IPS-15b (cell line): Measurements from ENCODE around the gene HARS2.
A peak's percentile ranks its signal among the peaks of the same experiment; 100 is the strongest.
"Not testable (repeated sequence)": the region's sequence is repeated elsewhere in the genome, so short reads cannot be mapped to it uniquely, and the experiment has no call there.

Experiments used
- H3K27me3 ChIP-seq: one replicate; pipeline ENCODE4 v1.6.1; 2013; ENCODE audit warnings: low read length; ENCODE audit not compliant: control insufficient read depth, insufficient read depth
- H3K36me3 ChIP-seq: one replicate; pipeline ENCODE4 v1.6.1; 2013; ENCODE audit warnings: low read length; ENCODE audit not compliant: control insufficient read depth, insufficient read depth
- H3K4me1 ChIP-seq: one replicate; pipeline ENCODE4 v1.6.1; 2013; ENCODE audit warnings: mild to moderate bottlenecking, low read length; ENCODE audit not compliant: control insufficient read depth, insufficient read depth
- H3K4me3 ChIP-seq: one replicate; pipeline ENCODE4 v1.5.1; 2013; ENCODE audit warnings: low read depth, low read length
- H3K9ac ChIP-seq: one replicate; pipeline ENCODE4 v1.6.1; 2013; ENCODE audit warnings: low read depth, mild to moderate bottlenecking, low read length
- H3K9me3 ChIP-seq: one replicate; pipeline ENCODE4 v1.6.1; 2013; ENCODE audit warnings: mild to moderate bottlenecking, low read length; ENCODE audit not compliant: control insufficient read depth, insufficient read depth

Gene HARS2

GRCh38 chr5:140690941-140691924 is at the start of gene HARS2, which contains the start of gene HARS1:
Gene HARS2, plus strand, starts transcription at chr5:140691455. Its CDS starts 194 bp downstream, at chr5:140691649.
Gene HARS1, minus strand, starts transcription at chr5:140691370. Its CDS starts 66 bp downstream, at chr5:140691304.
- H3K36me3 ChIP-seq = peaks cover 18% of the 10 kb centered on the region
- H3K9ac ChIP-seq = peak within 1 kb of the TSS; percentile 91
- no peaks in the 10 kb centered on the region for H3K4me1 ChIP-seq
- no peaks in the 10 kb centered on the region for H3K9me3 ChIP-seq
- H3K4me3 ChIP-seq = peak within 1 kb of the TSS; percentile 100
- H3K27me3 ChIP-seq = no peaks in the 10 kb centered on the region

GRCh38 chr5:140641716-140642115 is 49.5 kb upstream of the HARS2 start:
- Histone ChIP-seq H3K27me3 (no peaks in the 10 kb centered on the region), H3K4me1 (peaks cover 4% of the 10 kb centered on the region), H3K36me3 (peaks cover 37% of the 10 kb centered on the region), H3K9ac (no peak overlapping the region), H3K4me3 (no peak overlapping the region), H3K9me3 (no peaks in the 10 kb centered on the region)

DNA sequence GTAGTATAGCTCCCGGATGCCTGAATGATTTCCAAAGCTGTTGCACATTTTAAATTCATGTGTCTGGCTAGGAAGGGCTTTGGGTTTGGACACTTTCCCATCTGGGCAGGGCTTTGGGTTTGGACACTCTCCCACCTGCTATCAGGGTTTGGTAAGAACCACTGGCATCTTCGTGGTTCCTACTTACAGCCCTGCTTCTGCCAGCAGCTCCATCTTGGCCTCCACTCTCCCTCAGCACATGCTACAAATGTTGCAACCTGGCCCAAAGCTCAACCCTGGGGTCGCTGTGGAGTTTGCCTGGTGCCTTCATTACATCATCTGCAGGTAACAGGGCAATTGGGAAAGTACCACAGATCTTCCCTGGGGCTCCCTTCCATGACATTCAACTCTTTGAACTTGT is 48.5 kb upstream of the HARS2 start:
- Histone ChIP-seq H3K4me1 (peaks cover 4% of the 10 kb centered on the region), H3K9me3 (no peaks in the 10 kb centered on the region), H3K9ac (no peak overlapping the region), H3K4me3 (no peak overlapping the region), H3K27me3 (no peaks in the 10 kb centered on the region), H3K36me3 (peaks cover 37% of the 10 kb centered on the region)

GRCh38 chr5:140647042-140647419 is 44.2 kb upstream of the HARS2 start:
- Histone ChIP-seq H3K4me1 (no peaks in the 10 kb centered on the region), H3K27me3 (no peaks in the 10 kb centered on the region), H3K9ac (peak overlapping the region; percentile 83), H3K36me3 (peaks cover 39% of the 10 kb centered on the region), H3K4me3 (peak overlapping the region; percentile 99), H3K9me3 (no peaks in the 10 kb centered on the region)

DNA sequence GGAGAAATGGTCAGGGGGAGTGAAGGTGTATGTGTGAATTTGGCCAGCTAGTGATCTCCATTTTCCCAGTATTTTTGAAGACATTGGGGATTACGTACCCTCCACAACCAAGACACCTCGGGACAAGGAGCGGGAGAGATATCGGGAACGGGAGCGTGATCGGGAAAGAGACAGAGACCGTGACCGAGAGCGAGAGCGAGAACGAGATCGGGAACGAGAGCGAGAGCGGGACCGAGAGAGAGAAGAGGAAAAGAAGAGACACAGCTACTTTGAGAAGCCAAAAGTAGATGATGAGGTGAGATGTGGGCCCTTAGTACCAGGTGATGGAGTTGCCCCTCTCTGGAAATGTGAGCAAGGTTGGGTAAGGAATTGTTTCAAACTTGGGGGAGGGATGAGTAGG is 32.4 kb upstream of the HARS2 start:
- Histone ChIP-seq H3K36me3 (peaks cover 38% of the 10 kb centered on the region), H3K9me3 (no peaks in the 10 kb centered on the region), H3K4me3 (no peak overlapping the region), H3K9ac (no peak overlapping the region), H3K4me1 (no peaks in the 10 kb centered on the region), H3K27me3 (no peaks in the 10 kb centered on the region)

GRCh38 chr5:140660371-140660770 is 30.9 kb upstream of the HARS2 start:
- H3K4me1 ChIP-seq, H3K9me3 ChIP-seq, H3K4me3 ChIP-seq, H3K27me3 ChIP-seq, H3K9ac ChIP-seq: not testable (repeated sequence)
- peaks cover 32% of the 10 kb centered on the region for H3K36me3 ChIP-seq

- Histone ChIP-seq H3K27me3 (no peaks in the 10 kb centered on the region), H3K4me1 (no peaks in the 10 kb centered on the region), H3K4me3 (peak overlapping the region; percentile 84), H3K9ac (peak overlapping the region; percentile 79), H3K36me3 (peaks cover 32% of the 10 kb centered on the region), H3K9me3 (no peaks in the 10 kb centered on the region)
These were observed 27.3 kb upstream of the HARS2 start for GRCh38 chr5:140664030-140664358.

DNA sequence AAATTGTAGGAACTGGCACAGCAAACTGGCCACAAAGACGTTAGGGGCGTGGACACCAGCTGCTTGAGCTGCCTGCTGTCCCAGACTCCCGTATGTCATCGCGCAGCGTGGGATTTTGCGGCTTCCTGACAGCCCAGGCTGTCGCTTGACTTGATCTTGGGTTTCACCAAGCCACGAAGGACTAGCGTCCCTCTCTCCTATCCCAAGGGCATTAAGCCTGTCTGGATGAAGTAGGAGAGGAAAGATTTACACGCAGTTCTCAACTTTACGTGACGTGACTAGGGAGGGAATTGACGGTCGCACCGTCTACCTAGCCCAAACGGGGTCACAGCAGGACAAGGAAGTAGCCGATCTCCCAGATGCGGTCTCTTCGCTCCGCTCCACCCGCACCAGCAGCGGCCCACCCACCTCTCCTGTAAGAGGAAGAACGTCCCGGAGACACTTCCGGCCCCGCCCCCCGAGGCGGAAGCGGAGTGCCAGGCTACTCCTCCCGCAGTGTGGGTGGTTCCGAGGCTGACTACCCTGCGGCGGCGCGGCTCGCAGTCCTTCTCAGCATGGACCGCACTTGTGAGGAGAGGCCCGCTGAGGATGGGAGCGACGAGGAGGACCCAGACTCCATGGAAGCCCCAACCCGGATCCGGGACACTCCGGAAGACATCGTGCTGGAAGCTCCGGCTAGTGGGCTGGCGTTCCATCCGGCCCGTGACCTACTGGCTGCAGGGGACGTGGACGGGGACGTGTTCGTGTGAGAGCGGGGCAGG is 26.7 kb upstream of the HARS2 start, which contains the start of gene WDR55:
WDR55 (plus strand) TSS at position 546 of the 761 bp plus-strand sequence; CDS start at position 555, 9 bp downstream.
- Histone ChIP-seq H3K4me1 (no peaks in the 10 kb centered on the region), H3K9ac (peak within 1 kb of the TSS; percentile 88), H3K4me3 (peak within 1 kb of the TSS; percentile 84), H3K36me3 (peaks cover 36% of the 10 kb centered on the region), H3K9me3 (no peaks in the 10 kb centered on the region), H3K27me3 (no peaks in the 10 kb centered on the region)

DNA sequence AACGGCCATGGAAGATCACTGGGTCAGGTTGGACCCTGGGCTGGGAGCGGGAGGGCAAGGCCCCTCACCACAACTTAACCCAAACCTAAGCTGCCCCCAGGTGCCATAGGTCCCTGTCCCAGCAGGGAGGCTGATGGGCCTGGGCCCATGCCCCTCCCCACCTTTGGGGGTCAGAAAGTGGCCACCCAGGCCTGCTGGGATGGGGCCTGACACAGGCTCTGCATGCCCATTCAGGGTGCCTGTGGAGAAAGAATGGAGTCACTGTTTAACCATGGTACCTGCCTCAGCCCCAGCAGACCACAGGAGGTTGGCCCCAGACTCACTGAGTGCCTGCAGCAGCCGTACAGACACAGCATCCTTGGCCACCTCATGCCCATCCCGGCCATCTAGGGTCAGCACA is 20.2 kb upstream of the HARS2 start:
- not testable (repeated sequence) for H3K4me3 ChIP-seq, H3K9ac ChIP-seq
- peaks cover 47% of the 10 kb centered on the region for H3K36me3 ChIP-seq

GRCh38 chr5:140671472-140672125 is 19.7 kb upstream of the HARS2 start:
- Histone ChIP-seq H3K4me1 (peaks cover 4% of the 10 kb centered on the region), H3K36me3 (peaks cover 52% of the 10 kb centered on the region), H3K9me3 (no peaks in the 10 kb centered on the region), H3K4me3 (no peak overlapping the region), H3K27me3 (no peaks in the 10 kb centered on the region), H3K9ac (no peak overlapping the region)

More for the DNA sequence above, 20.2 kb upstream of the HARS2 start:
- not testable (repeated sequence) for H3K9me3 ChIP-seq, H3K27me3 ChIP-seq, H3K4me1 ChIP-seq

DNA sequence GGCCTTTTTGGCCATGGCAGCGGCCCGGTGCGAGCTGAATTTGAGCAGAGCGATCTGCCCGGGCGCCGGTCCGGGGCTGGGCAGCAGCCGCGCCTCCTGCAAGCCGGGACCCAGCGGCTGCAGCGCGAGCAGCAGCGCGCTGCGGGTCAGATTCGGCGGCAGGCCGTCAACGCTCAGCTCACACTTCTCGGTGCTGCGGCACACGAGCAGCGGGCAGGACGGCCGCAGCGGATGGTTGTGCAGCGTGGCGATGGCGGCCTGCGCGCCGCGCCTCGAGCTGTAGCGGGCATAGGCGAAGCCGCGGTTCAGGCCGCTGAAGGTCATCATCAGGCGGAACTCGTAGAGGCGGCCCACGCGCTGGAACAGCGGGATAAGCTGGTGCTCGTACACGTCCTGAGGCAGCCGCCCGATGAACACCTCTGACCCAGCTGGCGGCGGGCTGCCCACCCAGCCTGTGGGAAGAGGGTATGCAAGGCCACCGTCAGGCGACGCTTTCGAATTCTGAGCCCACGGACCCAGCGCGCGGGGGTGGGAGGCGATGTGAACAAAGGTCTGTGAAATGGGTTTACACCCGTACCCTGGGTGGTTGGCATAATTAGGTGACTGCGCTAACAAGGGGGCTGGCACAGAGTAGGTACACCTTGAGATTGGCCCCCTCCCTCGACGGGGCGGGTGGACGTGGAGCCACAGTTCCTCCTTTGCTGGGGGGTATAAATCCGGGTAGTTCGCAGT is 18.6 kb upstream of the HARS2 start:
- peak overlapping the region; percentile 37 for H3K9ac ChIP-seq
- H3K36me3 ChIP-seq = peaks cover 54% of the 10 kb centered on the region

More for the DNA sequence above, 18.6 kb upstream of the HARS2 start:
- Histone ChIP-seq H3K4me3 (peak overlapping the region; percentile 26), H3K9me3 (no peaks in the 10 kb centered on the region), H3K4me1 (peaks cover 4% of the 10 kb centered on the region), H3K27me3 (no peaks in the 10 kb centered on the region)
